ENCODE measurements around the gene ARID1B. TPM values are rescaled to one million over a fixed set of nuclear protein-coding genes. Genes with fewer than 3 reads are reported as not detected.

Gene ARID1B
- total RNA-seq, 1 experiment from 2014 or later, result 91.7 TPM

DNA sequence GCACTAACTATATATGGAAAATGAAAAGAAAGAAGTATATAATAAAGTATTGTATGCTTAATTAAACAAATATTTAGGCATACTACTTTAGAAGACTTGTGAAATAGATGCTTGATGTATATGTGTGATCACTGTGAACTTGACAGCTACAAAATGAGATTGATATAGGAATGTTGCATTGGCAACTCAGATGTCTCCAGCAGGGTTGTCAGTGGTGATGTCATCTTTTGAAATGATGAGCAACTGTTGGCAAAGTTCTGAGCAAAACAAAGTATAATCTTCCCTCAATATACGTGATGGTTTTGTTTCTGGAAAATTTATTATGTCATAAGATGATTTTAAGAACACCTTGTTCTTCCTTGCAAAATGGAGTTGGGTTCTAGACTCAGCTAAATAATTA lies 133.8 kb downstream of the ARID1B start:
- TF ChIP-seq, protein P1, sequence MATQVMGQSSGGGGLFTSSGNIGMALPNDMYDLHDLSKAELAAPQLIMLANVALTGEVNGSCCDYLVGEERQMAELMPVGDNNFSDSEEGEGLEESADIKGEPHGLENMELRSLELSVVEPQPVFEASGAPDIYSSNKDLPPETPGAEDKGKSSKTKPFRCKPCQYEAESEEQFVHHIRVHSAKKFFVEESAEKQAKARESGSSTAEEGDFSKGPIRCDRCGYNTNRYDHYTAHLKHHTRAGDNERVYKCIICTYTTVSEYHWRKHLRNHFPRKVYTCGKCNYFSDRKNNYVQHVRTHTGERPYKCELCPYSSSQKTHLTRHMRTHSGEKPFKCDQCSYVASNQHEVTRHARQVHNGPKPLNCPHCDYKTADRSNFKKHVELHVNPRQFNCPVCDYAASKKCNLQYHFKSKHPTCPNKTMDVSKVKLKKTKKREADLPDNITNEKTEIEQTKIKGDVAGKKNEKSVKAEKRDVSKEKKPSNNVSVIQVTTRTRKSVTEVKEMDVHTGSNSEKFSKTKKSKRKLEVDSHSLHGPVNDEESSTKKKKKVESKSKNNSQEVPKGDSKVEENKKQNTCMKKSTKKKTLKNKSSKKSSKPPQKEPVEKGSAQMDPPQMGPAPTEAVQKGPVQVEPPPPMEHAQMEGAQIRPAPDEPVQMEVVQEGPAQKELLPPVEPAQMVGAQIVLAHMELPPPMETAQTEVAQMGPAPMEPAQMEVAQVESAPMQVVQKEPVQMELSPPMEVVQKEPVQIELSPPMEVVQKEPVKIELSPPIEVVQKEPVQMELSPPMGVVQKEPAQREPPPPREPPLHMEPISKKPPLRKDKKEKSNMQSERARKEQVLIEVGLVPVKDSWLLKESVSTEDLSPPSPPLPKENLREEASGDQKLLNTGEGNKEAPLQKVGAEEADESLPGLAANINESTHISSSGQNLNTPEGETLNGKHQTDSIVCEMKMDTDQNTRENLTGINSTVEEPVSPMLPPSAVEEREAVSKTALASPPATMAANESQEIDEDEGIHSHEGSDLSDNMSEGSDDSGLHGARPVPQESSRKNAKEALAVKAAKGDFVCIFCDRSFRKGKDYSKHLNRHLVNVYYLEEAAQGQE (IDR thresholded peaks at IDR 0.05; ENCODE audit: insufficient read depth in 1 of 2, low read depth in 2 of 2, low read length in 1 of 2), result no peak
- TF ChIP-seq, protein P2, sequence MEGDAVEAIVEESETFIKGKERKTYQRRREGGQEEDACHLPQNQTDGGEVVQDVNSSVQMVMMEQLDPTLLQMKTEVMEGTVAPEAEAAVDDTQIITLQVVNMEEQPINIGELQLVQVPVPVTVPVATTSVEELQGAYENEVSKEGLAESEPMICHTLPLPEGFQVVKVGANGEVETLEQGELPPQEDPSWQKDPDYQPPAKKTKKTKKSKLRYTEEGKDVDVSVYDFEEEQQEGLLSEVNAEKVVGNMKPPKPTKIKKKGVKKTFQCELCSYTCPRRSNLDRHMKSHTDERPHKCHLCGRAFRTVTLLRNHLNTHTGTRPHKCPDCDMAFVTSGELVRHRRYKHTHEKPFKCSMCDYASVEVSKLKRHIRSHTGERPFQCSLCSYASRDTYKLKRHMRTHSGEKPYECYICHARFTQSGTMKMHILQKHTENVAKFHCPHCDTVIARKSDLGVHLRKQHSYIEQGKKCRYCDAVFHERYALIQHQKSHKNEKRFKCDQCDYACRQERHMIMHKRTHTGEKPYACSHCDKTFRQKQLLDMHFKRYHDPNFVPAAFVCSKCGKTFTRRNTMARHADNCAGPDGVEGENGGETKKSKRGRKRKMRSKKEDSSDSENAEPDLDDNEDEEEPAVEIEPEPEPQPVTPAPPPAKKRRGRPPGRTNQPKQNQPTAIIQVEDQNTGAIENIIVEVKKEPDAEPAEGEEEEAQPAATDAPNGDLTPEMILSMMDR (IDR thresholded peaks at IDR 0.05), result no peak
- TF ChIP-seq SIN3A (IDR thresholded peaks at IDR 0.05; ENCODE audit: borderline replicate concordance, insufficient read depth, low read depth, low read length) (no peak), TCF7L2 (IDR thresholded peaks at IDR 0.05; ENCODE audit: low read depth, low read length) (no peak), POLR2AphosphoS5 (IDR thresholded peaks at IDR 0.05; ENCODE audit: low read depth, low read length) (no peak)
- no TSS peak for BruUV-seq (replicated peaks)
- no peaks in the 10 kb centered on the region for H3K4me1 ChIP-seq (ENCODE audit: control insufficient read depth, insufficient read depth, low read length)
- H3K27me3 ChIP-seq (ENCODE audit: control insufficient read depth, insufficient read depth, low read length), result no peaks in the 10 kb centered on the region
- in situ Hi-C loops (cut with HindIII; ENCODE audit: low pct_unique_long_range_greater_than_20kb, low sequenced_read_pairs), result no loop called here
- DNase-seq (ENCODE audit: low read depth, low spot score), result no peak
- no peak overlapping the region for H3K27ac ChIP-seq (ENCODE audit: low read length)
- ATAC-seq, result no peak
- H3K36me3 ChIP-seq (ENCODE audit: control insufficient read depth, insufficient read depth, low read length), result no peaks in the 10 kb centered on the region
- H3K9me3 ChIP-seq (ENCODE audit: control insufficient read depth, insufficient read depth, low read depth, low read length), result no peaks in the 10 kb centered on the region
- intact Hi-C loops (cut with micrococcal nuclease; ENCODE audit: unreplicated experiment), result no loop called here
- no peak overlapping the region for H3K4me3 ChIP-seq (ENCODE audit: low read depth in 2 of 2, low read length in 2 of 2)
- CTCF ChIA-PET, result no interaction called here
- POLR2A ChIA-PET, result interaction anchor here (0.7 kb wide), 1 partner anchor 52 kb away, joined by 7 read pairs; no protein-coding TSS in a partner anchor

DNA sequence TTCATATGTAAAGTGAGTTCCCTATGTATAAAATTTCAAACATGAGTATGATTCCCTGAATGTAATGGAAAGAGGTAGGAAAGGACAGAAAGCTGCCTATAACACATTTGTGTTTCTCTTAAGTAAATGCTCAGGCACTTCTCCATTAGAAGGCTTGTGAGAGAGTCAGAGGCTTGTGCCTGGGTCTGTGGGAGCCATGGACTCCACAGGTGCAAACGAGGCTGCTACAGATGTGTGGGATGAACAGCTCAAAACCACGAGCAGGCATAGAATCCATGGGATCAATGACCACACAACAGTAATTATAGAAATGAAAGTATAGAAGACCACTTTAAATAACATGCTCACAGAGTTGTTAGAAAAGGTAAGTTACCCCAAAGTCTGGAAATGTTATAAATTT lies 134.4 kb downstream of the ARID1B start:
- intact Hi-C loops (cut with micrococcal nuclease; ENCODE audit: unreplicated experiment), result no loop called here

More for the DNA sequence above, 134.4 kb downstream of the ARID1B start:
- Histone ChIP-seq H3K36me3 (ENCODE audit: control insufficient read depth, insufficient read depth, low read length) (no peaks in the 10 kb centered on the region), H3K27me3 (ENCODE audit: control insufficient read depth, insufficient read depth, low read length) (no peaks in the 10 kb centered on the region), H3K27ac (ENCODE audit: low read length) (no peak overlapping the region), H3K4me1 (ENCODE audit: control insufficient read depth, insufficient read depth, low read length) (no peaks in the 10 kb centered on the region), H3K9me3 (ENCODE audit: control insufficient read depth, insufficient read depth, low read depth, low read length) (no peaks in the 10 kb centered on the region), H3K4me3 (ENCODE audit: low read depth in 2 of 2, low read length in 2 of 2) (no peak overlapping the region)
- CTCF ChIA-PET, result no interaction called here
- no peak for TF ChIP-seq POLR2AphosphoS5 (IDR thresholded peaks at IDR 0.05; ENCODE audit: low read depth, low read length)
- TF ChIP-seq SIN3A (IDR thresholded peaks at IDR 0.05; ENCODE audit: borderline replicate concordance, insufficient read depth, low read depth, low read length), result no peak
- TF ChIP-seq, protein P2 (IDR thresholded peaks at IDR 0.05), result no peak
- TF ChIP-seq, protein P1 (IDR thresholded peaks at IDR 0.05; ENCODE audit: insufficient read depth in 1 of 2, low read depth in 2 of 2, low read length in 1 of 2), result no peak
- no peak for TF ChIP-seq TCF7L2 (IDR thresholded peaks at IDR 0.05; ENCODE audit: low read depth, low read length)
- DNase-seq (ENCODE audit: low read depth, low spot score), result no peak
- POLR2A ChIA-PET, result no interaction called here
- ATAC-seq, result no peak
- in situ Hi-C loops (cut with HindIII; ENCODE audit: low pct_unique_long_range_greater_than_20kb, low sequenced_read_pairs), result no loop called here
- TSS peak; percentile 34 for BruUV-seq (replicated peaks)
